K562 (cell line): Measurements from ENCODE around the gene BCAS3. TPM values are rescaled to one million over a fixed set of nuclear protein-coding genes. Genes with fewer than 3 reads are reported as not detected.

Source experiments
- ATAC-seq: fragments of 200-7000 bp; cut with Tn5 transposase; 3 replicates; pipeline ENCODE4 v1.9.1; 2020; ENCODE audit warnings: moderate library complexity
- BruUV-seq: library from RNA; stranded (reverse); fragments of 400-500 nt; replicated peaks from 2 replicates; lab custom pipeline; 2021; lab: Mats Ljungman, UMichigan
- CTCF ChIA-PET: fragments of 300-600 bp; formaldehyde crosslinking; extraction: SDS; loops from one replicate; lab custom pipeline; 2021; ENCODE audit warnings: low intra/inter-chr PET ratio; lab: Yijun Ruan, JAX
- POLR2A ChIA-PET: fragments of 300-600, 350-650 bp; sonication (Branson Sonifier 250); formaldehyde crosslinking; extraction: SDS; loops from one replicate; lab custom pipeline; 2021; ENCODE audit warnings: antibody characterized with exemption, inconsistent platforms; lab: Yijun Ruan, JAX
- DNase-seq, 4 experiments: peaks; one replicate each; pipeline versions ENCODE4 v3.0.0 to v3.0.0-alpha.2; 2011 to 2018; ENCODE audit warnings: low spot score in 3 of 4, mixed read lengths in 3 of 4; ENCODE audit errors: extremely low read depth in 1 of 4
- FAIRE-seq: peaks from 2 replicates; lab custom pipeline; 2011; peaks lifted over from hg19 to GRCh38; lab: Jason Lieb, UNC
- H2AFZ ChIP-seq: 2 replicates; pipeline ENCODE4 v1.6.0; 2011; ENCODE audit warnings: low read depth, low read length, control low read depth, inconsistent platforms
- H3K27ac ChIP-seq: fragments of 200-600 bp; 3 replicates; pipeline ENCODE4 v1.8.0; 2011; ENCODE audit warnings: low read depth, mild to moderate bottlenecking, control low read depth, inconsistent platforms, low read length, moderate library complexity, mixed read lengths; ENCODE audit errors: extremely low read depth
- H3K27me3 ChIP-seq, 2 experiments: fragments of 300-600 bp in 1 of 2; 2 replicates in 1 of 2; 3 replicates in 1 of 2; pipeline versions ENCODE4 v1.6.0 to v1.8.0; 2011; ENCODE audit warnings: inconsistent platforms in 2 of 2, low read length in 2 of 2, mild to moderate bottlenecking in 1 of 2, mixed read lengths in 1 of 2, moderate library complexity in 1 of 2; ENCODE audit not compliant: control insufficient read depth in 2 of 2, insufficient read depth in 2 of 2
- H3K36me3 ChIP-seq: fragments of 300-600 bp; 3 replicates; pipeline ENCODE4 v1.8.0; 2011; ENCODE audit warnings: mild to moderate bottlenecking, low read length, inconsistent platforms; ENCODE audit not compliant: control insufficient read depth, insufficient read depth
- H3K4me1 ChIP-seq, 2 experiments: fragments of 200-600 bp in 1 of 2; replicated peaks in 1 of 2; 2 replicates in 1 of 2; 3 replicates in 1 of 2; pipeline versions ENCODE4 v1.5.1 to v1.8.0; 2011; ENCODE audit warnings: inconsistent platforms in 2 of 2, low read length in 2 of 2, mild to moderate bottlenecking in 1 of 2, mixed read lengths in 1 of 2, moderate library complexity in 1 of 2; ENCODE audit not compliant: control insufficient read depth in 2 of 2, insufficient read depth in 2 of 2
- H3K4me2 ChIP-seq: 2 replicates; pipeline ENCODE4 v1.6.1; 2011; ENCODE audit warnings: low read length, control low read depth, inconsistent platforms, mixed read lengths; ENCODE audit not compliant: insufficient read depth
- H3K4me3 ChIP-seq: fragments of 200-600 bp; sonication (generic), shearing (Covaris generic); 2 replicates; pipeline ENCODE4 v1.5.1; 2016; ENCODE audit warnings: control low read depth, inconsistent platforms
- H3K79me2 ChIP-seq: fragments of 200-600 bp; 3 replicates; pipeline ENCODE4 v1.8.0; 2011; ENCODE audit warnings: low read length, inconsistent platforms; ENCODE audit not compliant: control insufficient read depth, insufficient read depth
- H3K9ac ChIP-seq, 2 experiments: 2 replicates each; pipeline versions ENCODE4 v1.6.0 to v1.6.1; 2011; ENCODE audit warnings: low read depth in 2 of 2, low read length in 2 of 2, control low read depth in 1 of 2, inconsistent platforms in 1 of 2, mild to moderate bottlenecking in 1 of 2, mixed read lengths in 1 of 2; ENCODE audit not compliant: insufficient read depth in 1 of 2
- H3K9me1 ChIP-seq: one replicate; pipeline ENCODE4 v1.6.0; 2011; ENCODE audit warnings: inconsistent platforms, mild to moderate bottlenecking, low read length, moderate library complexity; ENCODE audit not compliant: control insufficient read depth, insufficient read depth
- H3K9me3 ChIP-seq: replicated peaks from 2 replicates; pipeline ENCODE4 v1.5.1; 2011; ENCODE audit warnings: low read depth, low read length, inconsistent platforms; ENCODE audit not compliant: control insufficient read depth, insufficient read depth
- H4K20me1 ChIP-seq: replicated peaks from 2 replicates; pipeline ENCODE4 v1.6.1; 2011; ENCODE audit warnings: low read length, inconsistent platforms, mixed read lengths; ENCODE audit not compliant: control insufficient read depth, insufficient read depth
- FOXJ2 ChIP-seq: fragments of 200-800 bp; sonication (Bioruptor generic); IDR thresholded peaks from 2 replicates; pipeline ENCODE4 v1.6.1; 2016; ENCODE audit warnings: missing genetic modification characterization, missing compliant biosample characterization
- FOXK1 ChIP-seq: sonication (generic); formaldehyde crosslinking; IDR thresholded peaks from 2 replicates; pipeline ENCODE4 v1.8.0; 2022; ENCODE audit warnings: missing genetic modification reagents, mild to moderate bottlenecking, borderline replicate concordance
- RFX1 ChIP-seq: fragments of 450-650 bp; IDR thresholded peaks from 2 replicates; pipeline ENCODE4 v1.6.1; 2016; ENCODE audit warnings: mild to moderate bottlenecking, moderate library complexity
- ZNF668 ChIP-seq: fragments of 250-450 bp; sonication (Bioruptor Pico); IDR thresholded peaks from 2 replicates; pipeline ENCODE4 v1.8.0; 2022; ENCODE audit warnings: mild to moderate bottlenecking, inconsistent platforms
- WGBS: fragments of 100-300 bp; shearing (Covaris generic); methylation state at CpG from one replicate; pipeline ENCODE4 v1.1.6; 2016; ENCODE audit warnings: low coverage, mixed read lengths; ENCODE audit not compliant: insufficient coverage; ENCODE audit errors: missing lambda C conversion rate; 5-methylcytosine and 5-hydroxymethylcytosine counted together
- in situ Hi-C: fragments of 300-500 bp; cut with MboI; formaldehyde crosslinking; loops from 4 replicates; pipeline ENCODE4 v1.15.0; 2018; ENCODE audit warnings: inconsistent platforms, mixed read lengths
- intact Hi-C: fragments of 100-400 bp; cut with micrococcal nuclease; formaldehyde crosslinking; loops from 2 replicates; pipeline ENCODE4 v1.14.2; 2022
- polyA plus RNA-seq, 8 experiments: library from polyadenylated mRNA; depleted of rRNA in 4 of 8; stranded (reverse) in 5 of 8; unstranded in 3 of 8; fragments of >200 nt; fragmentation: Nextera tagmentation in 2 of 8; fragmentation: Illumina TruSeq in 1 of 8; extraction: Ambion mirVana in 2 of 8; extraction: Trizol in 1 of 8; gene quantifications; 2 replicates each; pipeline versions ENCODE4 v1.2.1 to v1.2.3, GENCODE V29; 2011 to 2014; ENCODE audit warnings: inconsistent platforms in 1 of 8, missing spikeins in 1 of 8
- total RNA-seq, 7 experiments: library from RNA; depleted of rRNA in 6 of 7; stranded (reverse); fragments of >200 nt in 6 of 7; fragmentation: Illumina TruSeq in 2 of 7; extraction: Trizol in 2 of 7; gene quantifications; 2 replicates each; pipeline versions ENCODE4 v1.2.1 to v1.2.3, GENCODE V29; 2011 to 2021; ENCODE audit warnings: low replicate concordance in 1 of 7
- TF ChIP-seq, protein P1 (sequence below), 3 experiments: fragments of 200-800 bp in 1 of 3; fragments of 250-450 bp in 1 of 3; fragments of 450-650 bp in 1 of 3; sonication (Bioruptor Pico) in 1 of 3; sonication (Bioruptor generic) in 1 of 3; formaldehyde crosslinking in 1 of 3; IDR thresholded peaks; 2 replicates each; pipeline versions ENCODE4 v1.6.1 to v1.8.0; 2016 to 2022; ENCODE audit warnings: mild to moderate bottlenecking in 2 of 3, missing genetic modification characterization in 2 of 3, missing compliant biosample characterization in 1 of 3, moderate library complexity in 1 of 3

Gene BCAS3
- total and polyA plus RNA-seq, 9 of the 15 experiments (the other 6 are each of a cell fraction or from before 2014, with no cell fraction given), result 1.9 to 5.5 (median 3.5) TPM

DNA sequence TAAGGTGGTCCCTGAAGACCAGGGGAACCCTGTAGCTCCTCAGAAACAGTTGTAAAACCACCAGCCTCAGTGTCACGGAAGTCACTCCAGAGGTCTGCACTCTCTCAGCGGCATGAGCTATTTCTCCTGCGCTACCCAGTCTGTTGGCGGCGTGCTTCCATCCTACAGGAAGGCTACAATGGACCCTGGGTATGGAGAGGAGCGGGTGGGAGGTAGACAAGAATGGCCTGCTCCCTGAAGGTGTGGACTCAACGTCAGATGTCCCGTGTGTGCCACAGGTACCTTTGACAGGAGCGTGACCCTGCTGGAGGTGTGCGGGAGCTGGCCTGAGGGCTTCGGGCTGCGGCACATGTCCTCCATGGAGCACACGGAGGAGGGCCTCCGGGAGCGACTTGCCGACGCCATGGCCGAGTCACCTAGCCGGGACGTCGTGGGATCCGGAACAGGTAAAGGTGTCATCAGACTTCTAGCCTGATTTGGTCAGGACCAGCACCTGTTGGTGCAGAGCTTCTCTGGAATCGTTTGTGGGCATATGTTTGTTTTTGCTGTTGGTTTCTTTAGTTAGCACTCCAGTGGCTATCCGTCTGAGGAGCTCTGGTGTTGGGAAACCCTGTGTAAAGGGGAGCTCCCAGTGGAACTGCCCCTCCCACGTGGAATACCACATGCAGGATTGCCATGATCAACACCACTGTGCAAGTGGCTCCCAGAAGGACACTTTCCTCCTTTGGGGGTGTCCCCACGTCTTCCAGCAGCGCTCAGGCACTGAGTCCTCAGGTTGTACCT is 690.6 kb downstream of the BCAS3 start:
- ATAC-seq (no peak), DNase-seq (no peak), FAIRE-seq (no peak)
- Histone ChIP-seq H3K4me2 (no peak overlapping the region), H3K9me1 (no peaks in the 10 kb centered on the region), H2AFZ (no peak overlapping the region), H3K79me2 (no peaks in the 10 kb centered on the region), H3K4me1 (no peaks in the 10 kb centered on the region), H3K36me3 (no peaks in the 10 kb centered on the region), H3K9me3 (no peaks in the 10 kb centered on the region)
- intact Hi-C loops, result no loop called here
- POLR2A ChIA-PET, result interaction anchor here (0.7 kb wide), 2 partner anchors 11 to 12 kb away, joined by 3 to 4 read pairs; no protein-coding TSS in a partner anchor
- no TSS peak for BruUV-seq
- in situ Hi-C loops, result no loop called here
- TF ChIP-seq, protein P1, sequence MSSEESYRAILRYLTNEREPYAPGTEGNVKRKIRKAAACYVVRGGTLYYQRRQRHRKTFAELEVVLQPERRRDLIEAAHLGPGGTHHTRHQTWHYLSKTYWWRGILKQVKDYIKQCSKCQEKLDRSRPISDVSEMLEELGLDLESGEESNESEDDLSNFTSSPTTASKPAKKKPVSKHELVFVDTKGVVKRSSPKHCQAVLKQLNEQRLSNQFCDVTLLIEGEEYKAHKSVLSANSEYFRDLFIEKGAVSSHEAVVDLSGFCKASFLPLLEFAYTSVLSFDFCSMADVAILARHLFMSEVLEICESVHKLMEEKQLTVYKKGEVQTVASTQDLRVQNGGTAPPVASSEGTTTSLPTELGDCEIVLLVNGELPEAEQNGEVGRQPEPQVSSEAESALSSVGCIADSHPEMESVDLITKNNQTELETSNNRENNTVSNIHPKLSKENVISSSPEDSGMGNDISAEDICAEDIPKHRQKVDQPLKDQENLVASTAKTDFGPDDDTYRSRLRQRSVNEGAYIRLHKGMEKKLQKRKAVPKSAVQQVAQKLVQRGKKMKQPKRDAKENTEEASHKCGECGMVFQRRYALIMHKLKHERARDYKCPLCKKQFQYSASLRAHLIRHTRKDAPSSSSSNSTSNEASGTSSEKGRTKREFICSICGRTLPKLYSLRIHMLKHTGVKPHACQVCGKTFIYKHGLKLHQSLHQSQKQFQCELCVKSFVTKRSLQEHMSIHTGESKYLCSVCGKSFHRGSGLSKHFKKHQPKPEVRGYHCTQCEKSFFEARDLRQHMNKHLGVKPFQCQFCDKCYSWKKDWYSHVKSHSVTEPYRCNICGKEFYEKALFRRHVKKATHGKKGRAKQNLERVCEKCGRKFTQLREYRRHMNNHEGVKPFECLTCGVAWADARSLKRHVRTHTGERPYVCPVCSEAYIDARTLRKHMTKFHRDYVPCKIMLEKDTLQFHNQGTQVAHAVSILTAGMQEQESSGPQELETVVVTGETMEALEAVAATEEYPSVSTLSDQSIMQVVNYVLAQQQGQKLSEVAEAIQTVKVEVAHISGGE (CRISPR knock-in tag; IDR thresholded peaks at IDR 0.05), result peak in 1 of 3 experiments; percentile 88; a peak in 2 of 6 replicates
- TF ChIP-seq ZNF668 (CRISPR knock-in tag) (no peak), FOXJ2 (tag) (no peak), FOXK1 (CRISPR knock-in tag) (no peak), RFX1 (no peak)
- TF ChIP-seq, all 486 proteins: peak for 1
- CTCF ChIA-PET, result interaction anchor here (0.8 kb wide), 1 partner anchor 9 kb away, joined by 3 read pairs; no protein-coding TSS in a partner anchor
- H3K4me3 ChIP-seq, result no peak overlapping the region
- no peak overlapping the region for H3K9ac ChIP-seq
- H3K27me3 ChIP-seq, result peaks cover 37 to 60% of the 10 kb centered on the region in 2 experiments
- no peak overlapping the region for H3K27ac ChIP-seq
- peaks cover 4% of the 10 kb centered on the region; the same call in 1 of the 2 replicates for H4K20me1 ChIP-seq
- WGBS, result 4% methylated on average over 25 of the region's 27 CpGs
